Liver (tissue), 3 donors: ENCODE data around the gene PPP1R14C.

Experiments used
- ATF3 ChIP-seq: IDR thresholded peaks from 2 replicates; pipeline ENCODE4 v1.6.1; 2016; ENCODE audit warnings: antibody characterized with exemption
- EGR1 ChIP-seq, 2 donors: IDR thresholded peaks; 2 replicates each; pipeline ENCODE4 v1.6.1; 2016 to 2018; ENCODE audit warnings: antibody characterized with exemption in 2 of 2, low read depth in 2 of 2
- FOXA1 ChIP-seq: IDR thresholded peaks from 2 replicates; pipeline ENCODE4 v1.6.1; 2016; ENCODE audit warnings: antibody characterized with exemption
- GABPA ChIP-seq, 2 donors: IDR thresholded peaks in 1 of 2; conservative IDR thresholded peaks in 1 of 2; 2 replicates each; pipeline ENCODE4 v1.6.1; 2016; ENCODE audit warnings: antibody characterized with exemption in 2 of 2, mild to moderate bottlenecking in 1 of 2, moderate library complexity in 1 of 2
- JUND ChIP-seq, 2 donors: IDR thresholded peaks; 2 replicates each; pipeline ENCODE4 v1.6.1; 2016; ENCODE audit warnings: antibody characterized with exemption in 2 of 2
- RAD21 ChIP-seq, 2 donors: IDR thresholded peaks; 2 replicates each; pipeline ENCODE4 v1.6.1; 2016; ENCODE audit warnings: antibody characterized with exemption in 2 of 2, mild to moderate bottlenecking in 2 of 2
- TAF1 ChIP-seq: conservative IDR thresholded peaks from 2 replicates; pipeline ENCODE4 v1.6.1; 2016; ENCODE audit warnings: antibody characterized with exemption, mild to moderate bottlenecking
- YY1 ChIP-seq: IDR thresholded peaks from 2 replicates; pipeline ENCODE4 v1.6.1; 2016; ENCODE audit warnings: antibody characterized with exemption, mild to moderate bottlenecking
- TF ChIP-seq, protein P1 (sequence below): fragments of 150-350 bp; IDR thresholded peaks from 2 replicates; pipeline ENCODE4 v1.5.1; 2017; ENCODE audit warnings: improper control_type of control experiment, low read depth, low read length; ENCODE audit not compliant: missing input control
- TF ChIP-seq, protein P2 (sequence below): IDR thresholded peaks from 2 replicates; pipeline ENCODE4 v1.6.1; 2016; ENCODE audit warnings: antibody characterized with exemption
- TF ChIP-seq, protein P3 (sequence below): IDR thresholded peaks from 2 replicates; pipeline ENCODE4 v1.6.1; 2016; ENCODE audit warnings: antibody characterized with exemption, mild to moderate bottlenecking
- donor health status: healthy.
- donor health status: healthy.

DNA sequence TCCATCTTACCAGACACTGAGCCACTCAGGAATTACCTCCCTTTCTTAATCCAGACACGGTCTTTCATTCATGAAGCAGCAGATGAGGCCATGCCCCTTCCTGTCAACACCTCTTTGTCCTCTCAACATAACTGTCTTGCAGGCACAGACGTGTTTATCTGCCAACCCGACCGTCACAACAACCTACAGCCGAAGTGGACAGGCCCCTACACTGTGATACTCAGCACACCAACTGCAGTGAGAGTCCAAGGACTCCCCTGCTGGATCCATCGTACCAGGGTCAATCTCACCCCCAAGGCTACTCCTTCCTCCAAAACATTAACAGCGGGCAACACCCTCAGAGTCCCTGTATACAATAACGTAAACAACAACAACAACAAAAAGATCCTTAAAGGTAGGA, 43.3 kb upstream of the PPP1R14C start:
- TF ChIP-seq FOXA1 (no peak), GABPA (IDR thresholded peaks at IDR 0.05 in 1 of 2, conservative IDR thresholded peaks at IDR 0.05 in 1 of 2) (no peak), EGR1 (IDR thresholded peaks at IDR 0.05; ENCODE audit: low read depth in 2 of 2) (no peak), TAF1 (no peak), RAD21 (IDR thresholded peaks at IDR 0.05) (no peak), JUND (IDR thresholded peaks at IDR 0.05) (no peak), YY1 (no peak), ATF3 (no peak)
- TF ChIP-seq, protein P1, sequence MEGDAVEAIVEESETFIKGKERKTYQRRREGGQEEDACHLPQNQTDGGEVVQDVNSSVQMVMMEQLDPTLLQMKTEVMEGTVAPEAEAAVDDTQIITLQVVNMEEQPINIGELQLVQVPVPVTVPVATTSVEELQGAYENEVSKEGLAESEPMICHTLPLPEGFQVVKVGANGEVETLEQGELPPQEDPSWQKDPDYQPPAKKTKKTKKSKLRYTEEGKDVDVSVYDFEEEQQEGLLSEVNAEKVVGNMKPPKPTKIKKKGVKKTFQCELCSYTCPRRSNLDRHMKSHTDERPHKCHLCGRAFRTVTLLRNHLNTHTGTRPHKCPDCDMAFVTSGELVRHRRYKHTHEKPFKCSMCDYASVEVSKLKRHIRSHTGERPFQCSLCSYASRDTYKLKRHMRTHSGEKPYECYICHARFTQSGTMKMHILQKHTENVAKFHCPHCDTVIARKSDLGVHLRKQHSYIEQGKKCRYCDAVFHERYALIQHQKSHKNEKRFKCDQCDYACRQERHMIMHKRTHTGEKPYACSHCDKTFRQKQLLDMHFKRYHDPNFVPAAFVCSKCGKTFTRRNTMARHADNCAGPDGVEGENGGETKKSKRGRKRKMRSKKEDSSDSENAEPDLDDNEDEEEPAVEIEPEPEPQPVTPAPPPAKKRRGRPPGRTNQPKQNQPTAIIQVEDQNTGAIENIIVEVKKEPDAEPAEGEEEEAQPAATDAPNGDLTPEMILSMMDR = no peak
- TF ChIP-seq, protein P2, sequence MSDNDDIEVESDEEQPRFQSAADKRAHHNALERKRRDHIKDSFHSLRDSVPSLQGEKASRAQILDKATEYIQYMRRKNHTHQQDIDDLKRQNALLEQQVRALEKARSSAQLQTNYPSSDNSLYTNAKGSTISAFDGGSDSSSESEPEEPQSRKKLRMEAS = no peak
- TF ChIP-seq, protein P3, sequence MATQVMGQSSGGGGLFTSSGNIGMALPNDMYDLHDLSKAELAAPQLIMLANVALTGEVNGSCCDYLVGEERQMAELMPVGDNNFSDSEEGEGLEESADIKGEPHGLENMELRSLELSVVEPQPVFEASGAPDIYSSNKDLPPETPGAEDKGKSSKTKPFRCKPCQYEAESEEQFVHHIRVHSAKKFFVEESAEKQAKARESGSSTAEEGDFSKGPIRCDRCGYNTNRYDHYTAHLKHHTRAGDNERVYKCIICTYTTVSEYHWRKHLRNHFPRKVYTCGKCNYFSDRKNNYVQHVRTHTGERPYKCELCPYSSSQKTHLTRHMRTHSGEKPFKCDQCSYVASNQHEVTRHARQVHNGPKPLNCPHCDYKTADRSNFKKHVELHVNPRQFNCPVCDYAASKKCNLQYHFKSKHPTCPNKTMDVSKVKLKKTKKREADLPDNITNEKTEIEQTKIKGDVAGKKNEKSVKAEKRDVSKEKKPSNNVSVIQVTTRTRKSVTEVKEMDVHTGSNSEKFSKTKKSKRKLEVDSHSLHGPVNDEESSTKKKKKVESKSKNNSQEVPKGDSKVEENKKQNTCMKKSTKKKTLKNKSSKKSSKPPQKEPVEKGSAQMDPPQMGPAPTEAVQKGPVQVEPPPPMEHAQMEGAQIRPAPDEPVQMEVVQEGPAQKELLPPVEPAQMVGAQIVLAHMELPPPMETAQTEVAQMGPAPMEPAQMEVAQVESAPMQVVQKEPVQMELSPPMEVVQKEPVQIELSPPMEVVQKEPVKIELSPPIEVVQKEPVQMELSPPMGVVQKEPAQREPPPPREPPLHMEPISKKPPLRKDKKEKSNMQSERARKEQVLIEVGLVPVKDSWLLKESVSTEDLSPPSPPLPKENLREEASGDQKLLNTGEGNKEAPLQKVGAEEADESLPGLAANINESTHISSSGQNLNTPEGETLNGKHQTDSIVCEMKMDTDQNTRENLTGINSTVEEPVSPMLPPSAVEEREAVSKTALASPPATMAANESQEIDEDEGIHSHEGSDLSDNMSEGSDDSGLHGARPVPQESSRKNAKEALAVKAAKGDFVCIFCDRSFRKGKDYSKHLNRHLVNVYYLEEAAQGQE = no peak
